Measurements from ENCODE around the gene GLRA3.
"Not testable (repeated sequence)": the region's sequence is repeated elsewhere in the genome, so short reads cannot be mapped to it uniquely, and the experiment has no call there.

The GLRA3 gene

DNA sequence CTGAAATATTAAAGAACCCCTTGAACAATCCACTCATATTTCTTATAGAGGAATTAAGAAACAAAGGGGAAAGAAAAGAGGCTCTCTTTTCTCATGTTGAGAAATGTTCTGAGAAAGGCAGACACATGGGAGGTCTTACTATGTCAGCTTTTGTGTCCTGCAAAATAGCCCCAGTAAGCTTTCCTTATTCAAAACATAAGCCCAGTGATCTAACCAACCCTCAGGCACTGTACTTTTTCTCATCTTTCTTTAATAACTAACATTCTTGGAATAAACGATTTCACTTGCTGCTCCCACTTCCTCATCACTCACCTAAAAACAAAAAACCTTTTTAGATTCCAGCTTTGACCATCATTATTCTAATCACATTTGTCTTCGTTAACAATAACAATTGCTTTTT lies 115.9 kb downstream of the GLRA3 start:
- DNase-seq = no peak

DNA sequence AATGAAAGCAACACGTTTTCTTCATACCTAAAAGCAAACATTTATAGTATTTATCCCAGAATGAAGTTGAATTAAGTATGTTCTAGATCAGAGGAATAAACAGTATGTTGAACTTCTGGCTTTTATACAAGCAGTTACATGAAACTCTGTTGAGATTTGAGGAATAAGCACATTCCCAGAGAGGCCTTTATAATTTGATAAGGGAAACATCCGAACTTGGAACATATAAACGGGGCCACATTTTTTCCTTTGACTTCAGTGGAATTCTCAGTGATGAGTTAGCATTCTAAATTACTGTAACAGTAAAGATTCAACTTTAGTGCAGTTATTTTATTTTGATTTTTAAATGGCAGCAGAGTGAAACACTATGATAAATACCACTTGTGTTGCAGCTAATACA lies 119.5 kb downstream of the GLRA3 start:
- no peak for DNase-seq

DNA sequence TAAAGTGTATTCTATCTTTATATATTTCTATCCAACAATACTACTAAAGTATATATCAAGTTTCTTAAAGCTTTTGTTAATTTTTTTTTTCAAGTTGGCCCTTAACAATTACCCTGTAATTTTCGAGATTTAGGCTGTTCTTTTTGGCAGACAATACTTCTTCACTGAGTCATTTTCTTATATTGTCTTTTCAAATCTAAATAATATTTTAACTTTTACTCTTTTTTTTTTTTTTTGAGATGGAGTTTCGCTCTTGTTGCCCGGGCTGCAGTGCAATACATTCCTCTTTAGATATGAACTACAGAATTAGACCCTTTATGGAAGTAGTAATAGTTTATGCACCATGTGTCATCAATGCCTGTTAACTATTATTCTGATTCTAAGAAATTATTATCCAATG lies 120.7 kb downstream of the GLRA3 start:
- DNase-seq = no peak

DNA sequence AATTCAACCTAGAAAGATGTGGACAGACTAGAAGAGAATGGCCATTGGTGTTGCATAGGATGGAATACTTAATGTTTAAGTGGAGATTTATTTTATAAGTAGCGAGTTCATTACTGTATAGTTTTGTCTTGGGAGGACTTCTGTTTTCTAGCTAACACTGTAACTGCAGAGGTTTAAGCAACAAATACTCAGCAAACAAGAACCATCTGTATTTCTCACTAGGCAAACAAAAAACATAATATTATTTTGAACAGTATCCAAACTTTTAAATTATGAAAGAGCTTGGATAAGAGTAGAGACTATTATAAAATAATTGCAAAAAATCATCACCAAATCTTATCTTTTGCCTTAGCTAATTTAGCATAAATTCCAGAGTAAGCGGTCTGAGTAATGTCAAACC lies 121.1 kb downstream of the GLRA3 start:
- DNase-seq = no peak

DNA sequence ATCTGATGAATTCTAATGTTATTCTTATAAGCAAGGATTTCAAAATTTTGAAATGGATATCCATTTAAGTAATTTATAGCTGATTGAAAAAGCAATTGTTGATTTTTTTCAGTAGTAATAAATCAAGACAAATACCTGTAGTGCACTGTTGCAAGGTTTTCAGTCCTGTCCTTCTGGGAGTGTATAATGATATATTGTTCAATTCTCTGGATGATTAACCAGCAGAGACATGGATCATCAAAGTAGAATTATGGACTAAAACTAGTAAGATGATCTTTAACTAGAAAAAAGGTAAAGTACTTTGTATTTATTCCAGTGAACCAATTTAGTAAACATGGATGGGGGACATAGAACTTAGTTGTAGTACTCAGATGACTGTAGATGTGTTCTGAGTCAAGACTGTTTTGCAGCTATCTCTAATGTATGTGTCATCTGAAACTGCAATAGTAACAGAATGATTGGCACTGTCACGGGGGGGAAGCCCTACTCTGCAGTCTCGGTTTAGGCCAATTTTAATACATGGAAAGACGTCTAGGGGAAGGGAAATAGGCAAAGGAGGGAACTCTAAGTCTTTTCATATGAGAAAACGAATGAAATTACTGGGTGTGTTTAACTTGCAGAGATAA lies 121.9 kb downstream of the GLRA3 start:
- DNase-seq = no peak

DNA sequence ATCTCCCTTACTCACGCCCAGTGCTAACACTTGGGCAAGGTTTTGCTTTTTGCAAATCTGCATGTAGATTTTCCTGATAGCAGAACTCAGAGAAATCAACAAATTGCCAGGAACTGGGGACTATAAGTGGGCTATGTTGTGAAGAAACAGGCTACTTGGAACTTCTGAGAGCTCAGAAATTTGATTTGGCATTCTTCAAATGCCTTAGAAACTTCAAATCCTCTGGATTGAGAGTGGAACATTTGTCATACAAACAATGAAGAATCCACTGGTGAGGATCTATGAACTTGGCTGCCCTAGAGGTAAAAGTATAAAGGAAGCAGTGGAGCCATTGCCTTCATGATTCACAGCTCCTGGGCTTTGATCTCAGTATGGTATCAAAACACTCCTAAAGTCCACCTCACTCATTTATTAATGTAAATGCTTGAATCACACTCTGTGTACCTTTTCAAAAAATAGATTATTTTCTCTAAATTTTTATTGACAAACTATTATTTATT lies 126.0 kb downstream of the GLRA3 start:
- DNase-seq = no peak

DNA sequence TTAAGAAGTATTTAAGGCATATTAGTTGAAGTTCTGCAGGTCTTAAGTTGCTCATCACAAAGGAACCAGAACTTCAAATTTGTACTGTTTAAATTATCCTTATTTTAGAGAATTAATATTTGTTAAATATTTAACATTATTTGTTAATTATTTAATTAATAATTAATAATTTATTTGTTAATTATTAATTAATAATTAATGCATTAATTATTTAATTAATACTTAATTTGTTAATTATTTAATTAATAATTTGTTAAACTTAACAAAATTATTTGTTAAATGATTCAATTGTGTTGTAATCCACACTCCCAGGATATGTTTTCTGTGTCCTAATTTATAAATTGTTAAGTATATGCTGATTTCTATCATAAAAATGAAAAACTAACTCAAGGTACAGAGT lies 129.4 kb downstream of the GLRA3 start:
- DNase-seq = no peak

DNA sequence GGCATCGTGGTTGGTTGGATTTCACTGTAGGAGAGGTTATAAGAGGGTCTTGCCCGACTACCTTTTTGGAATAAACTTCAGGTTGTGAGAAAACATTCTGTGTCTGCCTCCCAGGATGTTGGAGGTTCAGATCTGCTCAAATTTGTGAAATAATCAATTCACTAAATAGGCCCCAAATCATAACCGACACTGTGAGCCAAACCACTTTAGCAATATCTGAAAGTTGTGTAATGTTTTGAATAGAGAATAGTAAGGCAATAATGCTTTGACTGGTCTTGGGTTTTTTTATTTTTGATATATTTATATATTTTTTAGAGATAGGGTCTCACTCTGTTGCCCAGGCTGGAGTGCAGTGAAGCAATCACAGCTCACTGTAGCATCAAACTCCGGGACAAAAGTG lies 131.2 kb downstream of the GLRA3 start:
- no peak for DNase-seq

DNA sequence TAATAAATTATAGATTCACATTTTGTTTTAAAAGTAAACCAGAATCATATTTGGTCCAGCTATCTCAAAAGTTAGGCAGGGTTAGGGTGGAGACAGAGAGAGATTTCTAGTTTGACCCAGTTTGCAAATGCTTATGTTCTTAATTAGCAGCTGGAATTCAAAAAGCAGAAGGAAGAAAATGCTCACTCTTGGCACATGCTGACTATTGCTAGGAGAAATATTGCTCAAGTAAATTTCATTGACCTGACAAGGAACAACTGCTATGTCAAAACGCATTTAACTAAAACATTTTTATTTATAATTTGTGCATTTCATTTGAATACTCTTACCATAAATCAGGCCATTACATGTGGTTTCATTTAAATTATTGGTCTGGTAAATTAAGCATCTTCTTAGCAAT lies 131.8 kb downstream of the GLRA3 start:
- DNase-seq = no peak

DNA sequence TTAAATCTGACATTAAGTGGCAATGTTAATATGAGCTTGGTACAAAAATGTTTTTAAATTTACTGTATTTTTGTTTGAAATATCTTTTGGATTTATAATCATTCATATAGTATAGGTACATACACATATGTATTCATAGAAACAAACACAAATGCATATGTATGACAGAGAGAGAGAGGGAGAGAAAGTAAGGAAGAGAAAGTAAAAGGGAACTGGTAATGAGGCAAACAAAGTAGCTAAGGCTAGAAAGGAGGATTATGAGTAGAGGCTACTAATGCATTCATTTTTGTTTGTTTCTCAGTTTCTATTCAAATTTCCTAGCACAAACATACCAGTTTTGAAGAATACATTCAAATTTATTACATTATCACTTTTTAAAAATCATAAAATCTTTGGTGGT lies 132.4 kb downstream of the GLRA3 start:
- no peak for DNase-seq

DNA sequence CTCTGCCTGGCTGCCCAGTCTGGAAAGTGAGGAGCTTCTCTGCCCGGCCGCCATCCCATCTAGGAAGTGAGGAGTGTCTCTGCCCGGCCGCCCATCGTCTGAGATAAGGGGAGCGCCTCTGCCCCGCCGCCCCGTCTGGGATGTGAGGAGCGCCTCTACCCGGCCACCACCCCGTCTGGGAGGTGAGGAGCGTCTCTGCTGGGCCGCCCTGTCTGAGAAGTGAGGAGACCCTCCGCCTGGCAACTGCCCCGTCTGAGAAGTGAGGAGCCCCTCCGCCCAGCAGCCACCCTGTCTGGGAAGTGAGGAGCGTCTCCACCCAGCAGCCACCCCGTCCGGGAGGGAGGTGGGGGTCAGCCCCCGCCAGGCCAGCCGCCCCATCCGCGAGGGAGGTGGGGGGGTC lies 137.2 kb downstream of the GLRA3 start:
- DNase-seq = not testable (repeated sequence)

DNA sequence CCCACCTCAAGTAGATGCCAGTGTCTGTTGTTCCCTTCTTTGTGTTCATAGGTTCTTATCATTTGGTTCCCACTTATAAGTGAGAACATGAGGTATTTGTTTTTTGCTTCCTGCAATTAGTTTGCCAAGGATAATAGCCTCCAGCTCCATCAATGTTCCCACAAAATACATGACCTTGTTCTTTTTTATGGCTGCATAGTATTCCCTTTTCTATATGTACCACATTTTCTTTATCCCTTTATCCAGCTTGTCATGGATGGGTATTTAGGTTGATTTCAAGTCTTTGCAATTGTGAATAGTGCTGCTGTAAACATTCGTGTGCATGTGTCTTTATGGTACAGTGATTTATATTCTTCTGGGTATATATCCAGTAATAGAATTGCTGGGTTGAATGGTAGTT lies 138.4 kb downstream of the GLRA3 start:
- no peak for DNase-seq

DNA sequence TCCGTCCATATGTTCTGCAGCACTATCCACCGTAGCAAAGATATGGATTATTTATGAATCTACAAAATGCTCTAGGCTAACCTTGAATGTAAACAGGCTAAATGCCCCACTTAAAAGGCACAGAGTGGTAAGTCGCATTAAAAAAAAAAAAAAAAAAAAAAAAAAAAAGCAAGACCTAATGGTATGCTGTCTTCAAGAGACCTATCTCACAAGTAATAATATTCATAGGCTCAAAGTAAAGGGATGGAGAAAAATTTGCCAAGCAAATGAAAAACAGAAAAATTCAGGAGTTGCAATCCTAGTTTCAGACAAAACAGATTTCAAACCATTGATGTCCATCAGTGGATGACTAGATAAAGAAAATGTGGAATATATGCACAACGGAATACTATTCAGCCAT lies 139.4 kb downstream of the GLRA3 start:
- DNase-seq = no peak

DNA sequence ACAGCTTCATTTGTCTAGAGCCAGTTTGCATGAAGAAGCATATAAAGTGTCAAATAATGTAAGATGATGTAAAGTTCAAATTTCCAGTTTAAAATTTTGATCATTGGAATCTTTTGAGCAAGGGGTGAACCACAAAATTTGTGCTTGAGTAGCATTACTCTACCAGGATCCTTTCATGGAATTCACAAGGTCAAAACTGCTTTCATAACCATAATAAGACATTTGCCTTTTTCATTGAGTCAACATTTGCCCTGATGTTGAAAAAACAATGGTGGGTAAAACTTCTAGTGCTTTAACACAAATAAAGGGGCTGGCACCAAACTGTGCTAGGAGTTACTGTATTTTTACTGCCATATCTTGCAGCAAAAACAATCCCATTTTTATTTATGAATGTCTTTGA lies 142.2 kb downstream of the GLRA3 start:
- no peak for DNase-seq

DNA sequence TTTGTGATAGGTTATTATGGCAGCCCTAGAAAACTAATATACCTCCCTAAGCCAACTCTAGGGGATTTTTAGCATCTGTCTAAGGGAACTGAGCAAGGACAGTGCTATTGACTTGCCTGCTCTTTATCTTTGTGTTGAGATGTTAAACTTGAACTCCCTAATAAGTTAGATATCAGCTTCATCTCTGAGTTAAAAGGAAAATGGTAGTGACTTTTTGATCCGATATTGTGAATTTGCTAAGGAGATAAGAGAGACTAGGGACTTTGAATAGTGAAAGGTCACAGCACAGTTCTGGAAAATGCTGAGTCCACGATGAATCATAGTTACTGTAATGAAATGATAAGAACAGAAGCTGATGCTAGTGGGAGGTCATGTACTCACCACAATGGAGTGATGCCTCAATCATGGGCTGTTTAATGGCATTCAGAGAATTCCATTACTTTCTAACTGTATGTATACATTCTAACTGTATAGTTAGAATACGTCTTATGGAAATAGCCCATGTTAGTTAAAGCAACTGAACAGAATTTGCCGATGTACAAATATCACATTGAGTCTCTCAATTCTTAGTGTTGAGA lies 147.2 kb downstream of the GLRA3 start:
- DNase-seq = no peak

DNA sequence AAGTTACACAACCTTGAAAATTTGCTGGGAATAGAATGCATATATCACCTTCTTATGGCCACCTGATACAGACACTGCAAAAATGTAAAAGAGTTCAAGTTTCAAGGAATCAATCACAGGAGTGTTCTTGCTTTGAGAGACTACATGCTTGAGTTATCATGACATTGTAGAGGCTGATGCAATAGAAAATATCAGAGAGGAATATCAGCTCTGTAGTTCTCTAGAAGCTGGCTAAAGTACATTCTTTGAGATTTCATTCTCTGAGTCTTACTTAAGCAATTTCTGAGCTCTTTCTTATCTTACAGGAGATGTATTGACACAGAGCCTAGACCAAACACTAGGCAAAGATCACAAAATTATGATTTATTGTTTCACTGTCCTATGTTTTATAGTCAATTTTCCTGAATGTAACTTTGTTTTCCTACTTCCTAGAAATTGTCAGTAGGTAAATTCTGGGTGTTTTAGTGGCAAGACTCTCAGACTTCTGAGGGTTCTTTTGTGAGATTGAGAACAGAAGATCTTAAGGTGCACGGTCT lies 154.7 kb downstream of the GLRA3 start:
- DNase-seq = no peak

DNA sequence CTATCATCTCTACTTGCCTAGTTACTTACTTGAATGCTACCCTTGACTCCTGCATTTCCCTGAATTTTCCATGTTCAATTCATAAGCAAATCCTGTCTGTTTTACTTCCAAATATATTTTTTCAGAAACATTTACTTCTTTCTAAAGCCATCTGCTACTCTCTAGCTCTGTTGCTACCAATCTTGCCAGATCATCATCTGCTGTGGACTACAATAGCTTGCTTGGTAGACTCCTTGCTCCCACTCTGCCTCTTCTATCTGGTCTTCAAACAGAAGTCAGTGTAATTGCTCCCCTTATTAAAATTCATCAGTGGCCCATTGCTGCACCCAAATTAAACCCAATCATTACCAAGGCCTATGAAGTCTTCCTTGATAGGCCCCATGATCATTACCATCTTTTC lies 155.2 kb downstream of the GLRA3 start:
- no peak for DNase-seq

DNA sequence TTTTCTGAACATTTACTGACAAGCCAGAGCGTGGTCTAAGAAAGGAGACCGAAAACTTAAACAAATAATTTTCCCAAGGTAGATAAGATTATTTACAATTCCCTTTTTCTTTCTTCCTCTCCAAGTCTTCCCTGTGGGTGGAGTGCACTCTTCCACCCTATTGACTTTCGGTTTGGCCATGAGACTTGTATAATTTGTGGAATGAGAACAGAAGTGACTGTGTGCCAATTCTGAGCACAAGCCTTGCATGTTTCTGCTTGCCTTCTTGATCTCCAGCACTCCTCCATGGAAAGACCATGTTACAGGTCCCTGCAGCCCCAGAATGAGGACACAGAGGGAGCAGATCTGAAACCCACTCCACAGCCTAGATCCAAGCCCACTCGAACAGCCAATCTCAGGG lies 156.8 kb downstream of the GLRA3 start:
- DNase-seq = no peak

DNA sequence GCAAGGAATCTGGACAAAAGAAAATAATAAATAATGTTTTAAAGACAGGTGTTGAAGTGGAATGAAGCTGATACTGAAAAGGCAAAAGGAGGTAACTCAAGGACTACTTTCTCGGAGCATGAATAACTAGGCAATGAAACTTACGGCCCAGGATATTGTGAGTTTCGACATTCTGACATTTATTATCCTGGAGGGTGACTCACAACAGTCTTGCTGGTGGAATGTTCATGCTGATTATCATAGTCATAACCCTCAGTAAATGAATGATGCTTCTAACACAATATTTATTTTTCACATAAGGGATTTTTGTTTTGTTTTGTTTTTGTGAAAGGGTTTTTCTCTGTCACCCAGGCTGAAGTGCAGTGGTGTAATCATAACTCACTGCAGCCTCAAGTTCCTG lies 159.8 kb downstream of the GLRA3 start:
- no peak for DNase-seq

DNA sequence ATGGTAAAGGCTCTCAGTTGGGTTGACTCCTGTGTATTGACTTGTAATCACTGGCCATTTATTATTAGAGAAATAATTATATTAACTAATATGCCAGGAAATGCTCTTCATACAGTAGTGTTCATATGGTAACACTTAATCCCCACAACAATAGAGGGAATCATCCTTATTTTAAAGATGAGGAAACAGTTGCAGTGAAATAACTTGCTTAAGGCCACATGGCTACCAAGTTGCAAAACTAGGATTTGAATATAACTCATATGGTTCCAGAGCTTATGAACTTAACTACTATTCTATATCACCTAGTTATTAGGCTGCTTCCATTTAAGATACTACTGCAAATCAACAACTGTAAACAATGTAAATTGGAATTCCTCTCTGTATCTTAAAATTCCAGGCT lies 163.2 kb downstream of the GLRA3 start:
- DNase-seq = no peak

DNA sequence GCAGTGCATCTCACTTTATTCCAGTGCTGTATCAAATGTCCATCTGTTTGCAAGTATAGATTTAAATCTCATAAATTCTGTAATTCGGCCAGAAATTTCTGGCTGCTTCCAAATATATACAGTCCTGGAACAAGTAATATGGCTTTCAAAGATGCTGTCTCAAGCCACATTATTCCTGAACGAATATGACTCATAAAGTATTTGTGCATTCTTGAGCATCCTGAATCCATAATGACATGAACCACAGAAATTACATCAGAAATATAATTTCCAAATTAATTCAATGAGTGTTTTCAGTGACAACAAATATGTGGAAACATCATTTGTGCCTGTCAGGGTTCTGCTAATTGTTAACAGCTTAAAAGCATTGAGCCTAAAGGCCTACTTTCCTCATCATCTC lies 165.8 kb downstream of the GLRA3 start:
- DNase-seq = no peak

DNA sequence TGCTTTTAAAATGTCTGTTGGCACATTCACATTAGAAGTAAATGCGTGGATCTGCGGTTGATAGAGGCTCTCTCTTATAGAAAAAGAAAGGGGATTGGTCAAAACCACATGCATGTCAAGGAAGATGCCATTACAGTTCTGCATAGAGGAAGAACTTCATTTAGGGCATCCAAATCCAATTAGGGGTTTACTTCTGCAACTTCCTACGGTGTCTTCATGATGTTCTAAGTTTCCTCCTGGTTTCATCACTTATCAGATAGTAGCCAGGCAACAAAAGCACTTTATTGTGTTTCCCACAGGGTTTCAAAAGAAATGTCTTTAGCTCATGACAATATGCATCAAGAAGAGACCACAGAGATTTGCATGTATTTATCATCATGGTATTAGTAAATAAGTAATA lies 170.8 kb downstream of the GLRA3 start:
- DNase-seq = no peak

DNA sequence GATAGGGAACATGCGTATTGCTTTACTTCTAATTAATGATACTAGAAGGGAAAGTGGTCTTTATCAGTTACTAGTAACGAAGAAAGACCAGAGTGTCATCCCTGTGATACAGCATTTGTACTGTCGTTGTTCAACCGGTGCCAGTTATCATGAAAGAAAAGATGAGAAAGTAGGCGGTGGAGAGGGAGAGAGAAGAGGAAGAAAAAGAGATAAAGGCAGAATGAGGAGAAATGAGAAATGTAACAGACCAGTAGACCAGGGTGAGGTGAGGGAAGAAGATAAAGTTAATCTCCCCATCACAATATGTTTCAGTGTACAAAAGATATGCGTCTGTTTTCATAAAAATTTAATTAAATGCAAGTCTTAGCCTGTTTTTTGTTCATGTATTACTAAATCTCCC lies 171.6 kb downstream of the GLRA3 start:
- no peak for DNase-seq

DNA sequence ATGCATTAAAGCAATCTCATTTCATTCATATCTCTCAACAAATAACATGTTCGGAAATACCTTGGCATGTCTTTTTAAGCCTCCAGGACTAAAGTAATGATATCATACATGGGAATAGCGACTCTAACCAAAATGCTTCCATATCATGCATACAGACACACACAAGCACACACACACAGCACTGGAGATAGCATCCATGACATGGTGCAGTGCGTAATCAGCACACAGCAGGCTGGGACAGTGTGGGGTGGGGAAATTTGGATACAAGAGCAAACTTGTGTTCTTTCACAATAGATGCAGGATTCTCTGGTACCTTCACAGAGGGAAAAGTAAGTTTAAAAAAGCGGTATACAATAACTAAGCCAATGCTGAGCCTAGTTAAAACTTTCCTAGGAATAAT lies 174.4 kb downstream of the GLRA3 start:
- DNase-seq = no peak

DNA sequence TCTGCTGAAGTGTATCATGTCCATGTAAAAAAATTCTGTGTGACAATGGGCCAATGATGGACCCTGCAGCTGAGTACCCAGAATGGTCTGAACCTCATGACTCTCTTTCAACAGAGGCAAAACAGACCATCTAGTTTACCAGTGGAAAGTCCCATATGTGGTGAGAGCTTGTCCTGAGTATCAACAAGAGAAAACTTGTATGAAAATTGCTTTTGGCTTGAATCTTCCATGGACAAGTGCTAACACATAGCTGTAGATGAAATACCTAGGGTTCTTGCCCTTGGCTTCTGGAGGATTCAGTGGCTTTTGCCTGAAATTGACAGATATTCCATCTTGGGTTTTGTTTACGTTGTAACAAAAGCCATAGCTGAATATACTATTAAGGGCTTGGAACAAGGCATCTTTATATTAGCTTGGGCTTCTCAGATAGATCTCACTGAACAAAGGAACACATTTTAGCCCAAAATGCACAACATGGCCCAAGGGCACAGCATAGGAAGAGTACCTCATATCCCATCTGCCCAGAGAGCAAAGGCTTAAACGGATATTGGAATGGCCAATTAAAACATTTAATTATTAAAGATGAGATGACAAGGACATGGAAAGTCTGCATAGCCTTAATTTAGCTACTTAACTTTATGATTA lies 178.2 kb downstream of the GLRA3 start:
- DNase-seq = no peak

Data from GDM1 (cell line).